Neural crest cell (in vitro differentiated cells): ENCODE measurements around the gene RAB11FIP4. TPM values are rescaled to one million over a fixed set of nuclear protein-coding genes. Genes with fewer than 3 reads are reported as not detected.
A peak's percentile ranks its signal among the peaks of the same experiment; 100 is the strongest.

Experiments
- DNase-seq: peaks from one replicate; pipeline ENCODE4 v3.0.0; 2021; ENCODE audit warnings: low read depth, mixed read lengths, low spot score
- H3K27ac Mint-ChIP-seq: one replicate; pipeline ENCODE4 v1.8.0; 2021; ENCODE audit warnings: mild to moderate bottlenecking, mixed read lengths; ENCODE audit not compliant: unreplicated experiment
- H3K27me3 Mint-ChIP-seq: 2 replicates; pipeline ENCODE4 v1.8.0; 2021; ENCODE audit warnings: low read depth, mild to moderate bottlenecking, mixed read lengths
- H3K36me3 Mint-ChIP-seq: 2 replicates; pipeline ENCODE4 v1.8.0; 2021; ENCODE audit warnings: low read depth, mild to moderate bottlenecking, mixed read lengths
- H3K4me1 Mint-ChIP-seq: 2 replicates; pipeline ENCODE4 v1.8.0; 2021; ENCODE audit warnings: mixed read lengths
- H3K4me3 Mint-ChIP-seq: one replicate; pipeline ENCODE4 v1.8.0; 2021; ENCODE audit warnings: mild to moderate bottlenecking, mixed read lengths
- H3K9me3 Mint-ChIP-seq: 2 replicates; pipeline ENCODE4 v1.8.0; 2021; ENCODE audit warnings: mixed read lengths
- CTCF ChIP-seq: fragments of 200-600 bp; sonication (generic); conservative IDR thresholded peaks from 2 replicates; pipeline ENCODE4 v1.5.0; 2021; ENCODE audit warnings: antibody characterized with exemption, mild to moderate bottlenecking
- total RNA-seq: library from RNA; stranded (reverse); gene quantifications from 2 replicates; pipeline ENCODE4 v1.2.1, GENCODE V29; 2021

The RAB11FIP4 gene
- total RNA-seq, 1 donor from 2014 or later: 7.4 TPM

- no peak for TF ChIP-seq CTCF
- H3K36me3 Mint-ChIP-seq: no peaks in the 10 kb centered on the region
These were observed 3.1 kb upstream of the RAB11FIP4 start for GRCh38 chr17:31388351-31388750.

GRCh38 chr17:31388770-31389656 is 2.5 kb upstream of the RAB11FIP4 start:
- H3K4me1 Mint-ChIP-seq: peaks cover 14% of the 10 kb centered on the region
- H3K9me3 Mint-ChIP-seq: no peaks in the 10 kb centered on the region
- peak overlapping the region; percentile 87 for H3K4me3 Mint-ChIP-seq
- peak; percentile 75 for TF ChIP-seq CTCF
- peak; percentile 55 for DNase-seq
- peaks cover 50% of the 10 kb centered on the region for H3K27me3 Mint-ChIP-seq
- H3K36me3 Mint-ChIP-seq: no peaks in the 10 kb centered on the region
- no peak overlapping the region for H3K27ac Mint-ChIP-seq

More at GRCh38 chr17:31388351-31388750, 3.1 kb upstream of the RAB11FIP4 start:
- no peak for DNase-seq
- Mint-ChIP-seq H3K27me3 (peaks cover 44% of the 10 kb centered on the region), H3K4me1 (peaks cover 10% of the 10 kb centered on the region), H3K27ac (no peak overlapping the region), H3K9me3 (no peaks in the 10 kb centered on the region), H3K4me3 (peak overlapping the region; percentile 33)

GRCh38 chr17:31389657-31390381 is 1.7 kb upstream of the RAB11FIP4 start:
- DNase-seq: no peak
- Mint-ChIP-seq H3K36me3 (no peaks in the 10 kb centered on the region), H3K9me3 (no peaks in the 10 kb centered on the region), H3K27me3 (peaks cover 56% of the 10 kb centered on the region), H3K4me1 (peaks cover 18% of the 10 kb centered on the region), H3K4me3 (peak overlapping the region; percentile 87), H3K27ac (no peak overlapping the region)
- TF ChIP-seq CTCF: peak; percentile 19

GRCh38 chr17:31390426-31390747 is 1.1 kb upstream of the RAB11FIP4 start:
- Mint-ChIP-seq H3K36me3 (no peaks in the 10 kb centered on the region), H3K27ac (no peak overlapping the region), H3K9me3 (no peaks in the 10 kb centered on the region), H3K27me3 (peaks cover 59% of the 10 kb centered on the region), H3K4me3 (peak overlapping the region; percentile 87), H3K4me1 (peaks cover 18% of the 10 kb centered on the region)
- no peak for DNase-seq
- TF ChIP-seq CTCF: no peak

- H3K9me3 Mint-ChIP-seq: no peaks in the 10 kb centered on the region
- no peak for TF ChIP-seq CTCF
- peaks cover 18% of the 10 kb centered on the region for H3K4me1 Mint-ChIP-seq
- H3K27me3 Mint-ChIP-seq: peaks cover 63% of the 10 kb centered on the region
- DNase-seq: no peak
- H3K27ac Mint-ChIP-seq: no peak overlapping the region
- peak overlapping the region; percentile 87 for H3K4me3 Mint-ChIP-seq
- H3K36me3 Mint-ChIP-seq: no peaks in the 10 kb centered on the region
These were observed 553 bp upstream of the RAB11FIP4 start for GRCh38 chr17:31390748-31391495.
